GM10266 (cell line): ENCODE measurements around the gene KIAA0232.
"Not testable (repeated sequence)": the region's sequence is repeated elsewhere in the genome, so short reads cannot be mapped to it uniquely, and the experiment has no call there.

Source experiments
- DNase-seq: peaks from one replicate; pipeline ENCODE4 v3.0.0; 2012; ENCODE audit errors: extremely low spot score
- CTCF ChIP-seq: IDR thresholded peaks from 2 replicates; pipeline ENCODE4 v1.5.1; 2012; ENCODE audit warnings: mild to moderate bottlenecking, low read depth; ENCODE audit not compliant: control insufficient read depth, insufficient read depth; ENCODE audit errors: missing control alignments

Gene KIAA0232

DNA sequence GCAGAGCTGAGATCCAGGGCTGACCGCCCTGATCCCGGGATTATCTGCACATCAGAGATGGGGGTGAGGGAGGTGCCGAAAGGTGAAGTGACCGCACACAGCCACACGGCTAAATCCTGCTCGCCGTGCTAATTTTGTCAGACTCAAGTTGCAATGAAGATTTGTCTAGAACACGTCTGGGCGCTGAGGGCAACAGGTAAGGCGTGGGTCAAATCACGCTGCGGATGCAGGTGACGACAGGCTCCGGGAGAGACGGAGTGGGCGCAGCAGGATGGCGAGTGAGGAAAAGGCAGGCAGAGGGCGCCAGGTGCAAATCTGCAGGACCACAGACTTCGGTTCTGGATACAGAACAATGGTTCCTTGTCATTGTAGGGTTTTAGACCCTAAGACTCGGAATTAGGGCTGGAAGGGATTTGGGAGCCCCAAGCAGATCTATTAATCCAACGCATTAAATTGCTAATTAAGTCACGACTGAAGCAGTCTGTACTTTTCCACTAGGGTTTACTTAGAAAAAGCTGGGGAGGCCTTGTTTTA lies 125.2 kb downstream of the KIAA0232 start:
- TF ChIP-seq CTCF: peak; percentile 64
- peak; percentile 55 for DNase-seq

- DNase-seq: no peak
- no peak for TF ChIP-seq CTCF
Measured at GRCh38 chr4:6908432-6909112, 126.0 kb downstream of the KIAA0232 start.

GRCh38 chr4:6909113-6909969 lies 126.8 kb downstream of the KIAA0232 start, which contains the start of gene TBC1D14:
Gene TBC1D14, plus strand, starts transcription at chr4:6909826. Its CDS starts 13,564 bp downstream, at chr4:6923390.
- DNase-seq: peak; percentile 98
- no peak for TF ChIP-seq CTCF

- no peak for DNase-seq
- no peak for TF ChIP-seq CTCF
Measured at GRCh38 chr4:6909970-6910339, 127.4 kb downstream of the KIAA0232 start.

- TF ChIP-seq CTCF: no peak
- no peak for DNase-seq
Measured at GRCh38 chr4:6910340-6910959, 127.9 kb downstream of the KIAA0232 start.

DNA sequence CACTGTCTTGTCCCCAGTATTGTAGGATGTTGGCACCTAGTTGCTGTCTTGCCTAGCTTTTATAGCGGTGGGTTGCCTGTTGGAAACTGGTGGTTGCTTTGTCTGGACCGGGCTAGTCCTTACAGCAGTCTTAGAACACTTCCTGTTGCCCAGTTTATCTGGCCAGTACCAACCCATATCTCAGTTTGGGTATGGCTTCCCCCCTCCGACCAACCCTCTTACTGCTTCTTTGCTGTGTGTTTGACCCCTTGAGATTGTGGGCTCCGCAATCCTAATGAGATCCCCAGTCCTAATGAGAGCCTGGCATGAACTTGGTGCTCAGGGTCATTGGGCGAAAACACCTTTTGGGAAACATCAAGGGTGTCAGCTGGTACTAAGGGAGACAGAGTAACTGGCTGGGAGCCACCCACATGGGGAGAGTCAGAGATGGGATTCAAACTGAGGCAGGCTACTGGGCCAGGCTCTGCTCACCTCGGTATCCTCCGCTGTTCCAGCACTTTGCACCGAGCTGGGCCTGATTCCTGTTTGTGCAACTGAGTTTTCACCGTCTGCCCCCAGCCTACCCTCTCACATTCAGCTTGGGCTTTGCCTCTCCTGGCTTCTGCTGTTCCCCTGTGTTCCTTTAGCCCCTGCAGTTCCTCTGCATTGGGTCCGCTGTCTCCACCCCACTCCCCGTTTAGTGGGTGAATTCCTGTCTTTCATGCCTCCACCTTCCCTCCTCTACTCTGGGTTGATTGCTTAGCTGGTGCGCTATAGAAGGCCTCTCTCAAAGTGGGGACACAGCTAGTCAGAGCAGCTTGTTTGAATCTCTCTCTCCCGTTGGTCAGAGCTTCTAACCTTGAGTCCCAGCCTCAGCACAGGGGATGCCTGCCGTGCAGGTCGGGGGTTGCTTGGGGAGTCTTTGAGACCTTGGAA lies 128.7 kb downstream of the KIAA0232 start:
- no peak for TF ChIP-seq CTCF

GRCh38 chr4:6911917-6912316 lies 129.4 kb downstream of the KIAA0232 start:
- not testable (repeated sequence) for DNase-seq

More for the DNA sequence above, 128.7 kb downstream of the KIAA0232 start:
- DNase-seq: no peak
